Measurements from ENCODE around the gene KLHL34.

DNA sequence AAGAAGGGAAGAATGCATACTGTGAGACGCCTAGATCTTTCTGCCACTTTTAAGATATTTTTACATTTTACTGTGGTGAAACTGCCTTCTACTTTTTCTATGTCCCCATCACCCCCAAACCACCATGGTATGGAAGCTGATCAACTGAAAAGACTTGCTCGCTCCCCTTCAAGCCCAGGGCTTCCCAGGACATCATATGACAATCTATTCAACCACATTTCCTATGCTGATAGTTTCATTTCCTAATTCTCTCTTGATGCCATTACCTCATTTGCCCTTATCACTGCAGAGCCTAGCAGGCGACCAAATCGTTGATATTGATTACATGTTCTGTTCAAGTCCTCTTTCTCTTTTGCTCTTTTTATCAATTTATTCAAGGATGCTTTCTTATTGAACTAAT lies 40.1 kb upstream of the KLHL34 start:
- TF ChIP-seq POLR2A (IDR thresholded peaks at IDR 0.05) = no peak
- no peak for TF ChIP-seq POLR2AphosphoS5 (IDR thresholded peaks at IDR 0.05)

All from stomach (tissue), 4 donors.